ENCODE measurements around the gene USP16. TPM values are rescaled to one million over a fixed set of nuclear protein-coding genes. Genes with fewer than 3 reads are reported as not detected.

The USP16 gene
- total RNA-seq, 1 experiment from 2014 or later = 15.1 TPM

GRCh38 chr21:29084372-29084771, 59.9 kb downstream of the USP16 start:
- H3K36me3 ChIP-seq (replicated peaks; ENCODE audit: control insufficient read depth, insufficient read depth, low read length) = no peaks in the 10 kb centered on the region
- DNase-seq = no peak
- H3K27me3 ChIP-seq (ENCODE audit: control insufficient read depth, insufficient read depth, low read length) = peaks cover 1% of the 10 kb centered on the region; the same call in 1 of the 2 replicates
- H3K4me3 ChIP-seq (ENCODE audit: insufficient read depth, low read depth, low read length) = no peak overlapping the region

DNA sequence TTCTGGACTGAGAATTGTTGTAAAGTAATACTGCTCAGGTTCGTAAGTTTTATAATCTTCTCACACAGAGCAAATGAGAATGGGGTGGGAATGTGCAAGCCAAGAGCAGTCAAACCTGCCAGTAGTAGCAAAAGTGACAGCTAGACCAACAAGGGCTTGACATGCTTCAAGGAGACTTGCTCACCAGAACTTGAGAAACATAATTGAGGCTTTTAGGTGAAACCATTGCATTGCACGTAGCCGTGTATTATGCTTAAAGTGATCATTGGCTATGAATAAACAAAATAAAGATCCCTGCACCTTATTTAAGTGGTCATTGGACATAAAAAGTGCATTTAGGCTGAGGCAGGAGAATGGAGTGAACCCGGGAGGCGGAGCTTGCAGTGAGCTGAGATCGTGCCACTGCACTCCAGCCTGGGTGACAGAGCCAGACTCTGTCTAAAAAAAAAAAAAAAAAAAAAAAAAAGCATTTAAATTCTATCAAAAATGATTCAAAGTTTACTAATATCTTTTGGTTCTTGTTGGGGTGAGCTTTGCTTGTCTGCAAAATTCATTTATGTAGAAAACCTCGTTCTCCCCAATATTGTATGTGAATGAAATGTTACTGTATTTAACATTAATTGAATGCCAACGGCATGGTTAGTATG, 60.8 kb downstream of the USP16 start:
- Histone ChIP-seq H3K27me3 (ENCODE audit: control insufficient read depth, insufficient read depth, low read length) (peaks cover 1% of the 10 kb centered on the region; the same call in 1 of the 2 replicates), H3K4me3 (ENCODE audit: insufficient read depth, low read depth, low read length) (no peak overlapping the region), H3K36me3 (replicated peaks; ENCODE audit: control insufficient read depth, insufficient read depth, low read length) (no peaks in the 10 kb centered on the region)
- DNase-seq = no peak

DNA sequence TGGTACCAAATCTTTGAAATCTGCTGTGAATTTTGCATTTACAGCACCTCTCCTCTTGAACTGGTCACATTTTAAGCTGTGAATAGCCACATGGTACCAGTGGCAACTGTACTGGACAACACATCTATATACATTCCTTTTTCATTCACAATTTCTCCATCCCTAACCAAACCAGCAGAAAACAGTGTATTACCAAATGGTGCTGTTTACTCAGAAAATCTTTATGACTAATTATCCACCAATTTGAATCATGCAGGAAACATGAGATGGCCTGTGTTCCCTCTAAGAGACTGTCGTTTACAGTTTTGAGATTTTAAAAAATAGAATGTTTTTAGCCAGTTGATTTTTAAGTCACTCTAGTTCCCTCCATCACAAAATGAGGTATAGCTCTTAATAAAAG, 66.6 kb downstream of the USP16 start:
- no peaks in the 10 kb centered on the region for H3K36me3 ChIP-seq (replicated peaks; ENCODE audit: control insufficient read depth, insufficient read depth, low read length)
- no peak overlapping the region for H3K4me3 ChIP-seq (ENCODE audit: insufficient read depth, low read depth, low read length)
- DNase-seq = no peak
- peaks cover 1% of the 10 kb centered on the region; the same call in 1 of the 2 replicates for H3K27me3 ChIP-seq (ENCODE audit: control insufficient read depth, insufficient read depth, low read length)

DNA sequence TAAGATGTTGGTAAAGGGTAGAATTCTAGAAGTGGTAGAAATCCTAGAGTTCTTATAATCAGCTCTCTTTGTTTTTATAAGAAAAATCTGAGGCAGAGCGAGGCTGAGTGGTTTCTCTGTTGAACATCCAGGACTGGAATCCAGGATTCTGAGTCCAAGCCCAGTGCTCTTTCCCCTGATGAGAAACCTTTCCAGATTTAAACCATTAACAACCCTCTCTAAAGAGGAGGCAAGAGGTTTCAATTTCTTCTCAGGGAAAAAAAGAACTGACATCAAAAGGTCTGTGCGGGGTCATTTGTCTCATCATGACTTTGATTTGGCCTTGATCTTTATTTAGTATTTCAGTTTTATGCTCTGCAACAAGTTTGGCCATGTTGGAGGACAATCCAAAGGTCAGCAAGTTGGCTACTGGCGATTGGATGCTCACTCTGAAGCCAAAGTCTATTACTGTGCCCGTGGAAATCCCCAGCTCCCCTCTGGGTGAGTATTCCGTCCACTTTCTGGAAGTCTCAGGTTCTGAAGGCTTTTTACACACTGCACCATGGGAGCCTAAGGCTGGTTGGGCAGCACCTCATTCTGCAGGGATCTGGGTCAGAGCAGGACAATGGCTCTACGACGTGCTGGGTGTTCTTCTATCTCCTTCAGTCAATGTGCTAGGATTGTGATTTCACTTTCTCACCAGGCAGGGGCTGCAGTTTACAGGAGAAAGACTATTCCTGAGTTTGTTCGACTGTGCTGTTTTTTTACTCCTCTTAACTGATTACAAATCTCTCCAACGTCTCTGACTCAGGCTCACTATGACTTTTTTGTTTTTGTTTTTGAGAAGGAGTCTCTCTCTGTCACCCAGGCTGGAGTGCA, 67.9 kb downstream of the USP16 start:
- Histone ChIP-seq H3K4me3 (ENCODE audit: insufficient read depth, low read depth, low read length) (no peak overlapping the region), H3K27me3 (ENCODE audit: control insufficient read depth, insufficient read depth, low read length) (no peaks in the 10 kb centered on the region), H3K36me3 (replicated peaks; ENCODE audit: control insufficient read depth, insufficient read depth, low read length) (no peaks in the 10 kb centered on the region)
- no peak for DNase-seq

DNA sequence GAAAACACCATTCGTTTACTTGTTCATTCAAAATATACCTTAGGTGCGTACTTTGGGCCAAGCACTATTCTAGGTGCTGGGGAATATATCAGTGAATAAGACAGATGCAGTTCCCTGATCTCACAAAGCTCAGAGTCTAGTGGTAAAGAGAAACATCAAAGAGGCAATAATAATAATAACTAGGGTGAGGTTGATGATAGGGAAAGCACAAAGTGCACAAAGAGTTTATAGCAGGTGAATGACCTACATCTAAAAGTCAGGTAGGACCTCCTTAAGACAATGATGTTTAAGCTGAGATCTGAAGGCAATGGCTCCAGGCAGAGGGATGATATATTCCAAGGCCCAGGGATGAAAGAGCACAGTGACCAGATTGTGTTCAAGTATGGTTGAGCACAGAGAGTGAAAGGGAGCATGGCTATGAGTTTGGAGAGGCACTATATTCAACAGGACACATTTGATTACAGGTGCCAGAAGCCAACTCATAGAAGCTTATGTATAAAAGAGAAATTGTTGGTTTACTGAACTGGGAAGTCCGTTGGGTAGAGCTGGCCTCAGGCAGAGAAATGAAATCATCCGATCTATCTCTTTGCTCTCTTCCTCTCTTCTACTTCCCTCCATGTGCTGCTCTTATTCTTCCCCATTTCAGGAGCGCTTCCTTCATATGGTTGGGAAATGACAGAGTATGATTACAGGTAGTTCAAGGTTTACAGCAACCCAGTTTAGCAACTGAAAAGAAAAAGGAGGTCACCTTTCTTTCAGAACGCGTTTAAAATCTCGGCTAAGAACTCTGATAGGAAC, 71.9 kb downstream of the USP16 start:
- DNase-seq = no peak
- Histone ChIP-seq H3K4me3 (ENCODE audit: insufficient read depth, low read depth, low read length) (no peak overlapping the region), H3K27me3 (ENCODE audit: control insufficient read depth, insufficient read depth, low read length) (no peaks in the 10 kb centered on the region), H3K36me3 (replicated peaks; ENCODE audit: control insufficient read depth, insufficient read depth, low read length) (no peaks in the 10 kb centered on the region)

- DNase-seq = no peak
- H3K36me3 ChIP-seq (replicated peaks; ENCODE audit: control insufficient read depth, insufficient read depth, low read length) = no peaks in the 10 kb centered on the region
- H3K27me3 ChIP-seq (ENCODE audit: control insufficient read depth, insufficient read depth, low read length) = no peaks in the 10 kb centered on the region
These were observed 73.7 kb downstream of the USP16 start for GRCh38 chr21:29098156-29098555.

DNA sequence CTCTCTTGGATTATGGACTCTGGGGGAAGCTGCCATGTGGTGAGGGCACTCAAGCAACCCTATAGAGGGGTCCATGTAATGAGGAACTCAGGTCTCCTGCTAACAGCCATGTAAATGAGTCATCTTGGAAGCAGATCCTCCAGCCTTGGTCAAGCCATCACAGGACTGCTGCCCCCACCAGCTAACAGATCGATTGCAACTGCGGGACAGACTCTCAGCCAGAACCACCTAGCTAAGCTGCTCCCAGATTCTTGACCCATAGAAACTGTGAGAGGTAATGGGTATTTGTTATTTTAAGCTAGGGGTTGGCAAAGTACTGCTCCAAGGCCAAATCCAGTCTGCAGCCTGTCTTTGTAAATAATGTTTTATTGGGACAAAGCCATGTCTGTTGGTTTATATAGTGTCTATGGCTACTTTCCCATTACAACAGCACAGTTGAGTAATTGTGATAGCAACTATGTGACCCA, 78.4 kb downstream of the USP16 start:
- H3K36me3 ChIP-seq (replicated peaks; ENCODE audit: control insufficient read depth, insufficient read depth, low read length) = no peaks in the 10 kb centered on the region
- no peak overlapping the region for H3K4me3 ChIP-seq (ENCODE audit: insufficient read depth, low read depth, low read length)
- DNase-seq = no peak
- no peaks in the 10 kb centered on the region for H3K27me3 ChIP-seq (ENCODE audit: control insufficient read depth, insufficient read depth, low read length)

More at GRCh38 chr21:29098156-29098555, 73.7 kb downstream of the USP16 start:
- H3K4me3 ChIP-seq (ENCODE audit: insufficient read depth, low read depth, low read length) = no peak overlapping the region

Other genes starting within 250 kb of the USP16 start
- 22.0 and 26.5 TPM in 2 replicates for gene LTN1, start 31.8 kb upstream of the USP16 start, total RNA-seq (2014; rRNA removed; shearing (Covaris generic))
- 5.1 and 8.2 TPM in 2 replicates for gene RWDD2B, start 5.3 kb upstream of the USP16 start, total RNA-seq (2014; rRNA removed; shearing (Covaris generic))
- 259 and 325 TPM in 2 replicates for gene CCT8, start 49.0 kb downstream of the USP16 start, total RNA-seq (2014; rRNA removed; shearing (Covaris generic))
- not detected in 2 replicates for gene MAP3K7CL, start 106.0 kb downstream of the USP16 start, total RNA-seq (2014; rRNA removed; shearing (Covaris generic))

Measured in H7 (cell line).